Fibroblast of lung (primary cell): Measurements from ENCODE around the gene LRP5.

Source experiments
- EZH2 ChIP-seq: IDR thresholded peaks from 2 replicates; pipeline ENCODE4 v1.5.1; 2012; ENCODE audit warnings: low read length, control low read depth, mild to moderate bottlenecking; ENCODE audit errors: missing control alignments
- TF ChIP-seq, protein P1 (sequence below), 2 donors: IDR thresholded peaks in 1 of 2; conservative IDR thresholded peaks in 1 of 2; 1 replicate in 1 of 2; 2 replicates in 1 of 2; pipeline ENCODE4 v1.5.1; 2011 to 2012; ENCODE audit warnings: low read length in 2 of 2, control low read depth in 1 of 2, inconsistent platforms in 1 of 2, low read depth in 1 of 2, mild to moderate bottlenecking in 1 of 2

DNA sequence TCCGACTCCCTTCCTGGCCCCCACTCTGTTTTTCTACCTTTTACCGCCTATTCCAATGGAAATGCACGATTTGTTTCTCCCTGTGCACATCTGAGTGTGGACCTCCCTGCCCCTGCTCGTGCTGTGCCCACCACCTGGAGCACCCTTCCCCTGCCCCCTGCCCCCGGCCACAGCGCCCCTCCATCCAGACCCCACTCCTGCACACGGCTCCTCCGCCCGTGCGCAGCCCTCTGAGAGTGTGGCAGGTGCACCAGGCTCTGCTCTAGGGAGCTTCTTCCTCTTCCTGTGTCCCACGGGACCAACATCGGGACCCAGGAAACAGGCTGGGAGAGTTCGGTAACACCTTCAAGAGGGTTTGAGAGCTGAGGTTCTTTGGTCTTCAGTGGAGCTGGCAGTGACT lies 62.9 kb downstream of the LRP5 start:
- TF ChIP-seq, protein P1, sequence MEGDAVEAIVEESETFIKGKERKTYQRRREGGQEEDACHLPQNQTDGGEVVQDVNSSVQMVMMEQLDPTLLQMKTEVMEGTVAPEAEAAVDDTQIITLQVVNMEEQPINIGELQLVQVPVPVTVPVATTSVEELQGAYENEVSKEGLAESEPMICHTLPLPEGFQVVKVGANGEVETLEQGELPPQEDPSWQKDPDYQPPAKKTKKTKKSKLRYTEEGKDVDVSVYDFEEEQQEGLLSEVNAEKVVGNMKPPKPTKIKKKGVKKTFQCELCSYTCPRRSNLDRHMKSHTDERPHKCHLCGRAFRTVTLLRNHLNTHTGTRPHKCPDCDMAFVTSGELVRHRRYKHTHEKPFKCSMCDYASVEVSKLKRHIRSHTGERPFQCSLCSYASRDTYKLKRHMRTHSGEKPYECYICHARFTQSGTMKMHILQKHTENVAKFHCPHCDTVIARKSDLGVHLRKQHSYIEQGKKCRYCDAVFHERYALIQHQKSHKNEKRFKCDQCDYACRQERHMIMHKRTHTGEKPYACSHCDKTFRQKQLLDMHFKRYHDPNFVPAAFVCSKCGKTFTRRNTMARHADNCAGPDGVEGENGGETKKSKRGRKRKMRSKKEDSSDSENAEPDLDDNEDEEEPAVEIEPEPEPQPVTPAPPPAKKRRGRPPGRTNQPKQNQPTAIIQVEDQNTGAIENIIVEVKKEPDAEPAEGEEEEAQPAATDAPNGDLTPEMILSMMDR (conservative IDR thresholded peaks at IDR 0.05 in 1 of 2, IDR thresholded peaks at IDR 0.05 in 1 of 2; ENCODE audit: low read depth in 1 of 2, low read length in 2 of 2): no peak
- TF ChIP-seq EZH2: no peak
